ENCODE results near the gene APAF1.
A peak's percentile ranks its signal among the peaks of the same experiment; 100 is the strongest.
"Not testable (repeated sequence)": the region's sequence is repeated elsewhere in the genome, so short reads cannot be mapped to it uniquely, and the experiment has no call there.

APAF1 gene

GRCh38 chr12:98725476-98726247 is 80.6 kb downstream of the APAF1 start:
- DNase-seq = no peak

DNA sequence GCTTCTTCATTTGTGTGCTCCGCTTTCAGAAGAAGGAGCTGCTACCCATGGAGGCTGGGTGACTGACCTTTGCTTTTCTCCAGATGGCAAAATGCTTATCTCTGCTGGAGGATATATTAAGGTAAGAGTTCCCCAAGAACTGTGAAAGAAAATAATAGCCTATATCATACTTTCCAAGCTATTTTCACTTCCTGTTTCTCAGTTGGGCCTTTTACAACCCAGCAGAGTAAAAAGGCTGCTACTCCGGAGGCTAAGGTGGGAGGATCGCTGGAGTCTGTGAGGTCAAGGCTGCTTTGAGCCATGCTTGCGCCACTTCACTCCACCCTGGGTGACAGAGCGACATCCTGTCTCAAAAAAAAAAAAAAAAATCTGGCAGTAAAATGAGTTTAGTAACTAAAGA is 82.1 kb downstream of the APAF1 start:
- no peak for DNase-seq

DNA sequence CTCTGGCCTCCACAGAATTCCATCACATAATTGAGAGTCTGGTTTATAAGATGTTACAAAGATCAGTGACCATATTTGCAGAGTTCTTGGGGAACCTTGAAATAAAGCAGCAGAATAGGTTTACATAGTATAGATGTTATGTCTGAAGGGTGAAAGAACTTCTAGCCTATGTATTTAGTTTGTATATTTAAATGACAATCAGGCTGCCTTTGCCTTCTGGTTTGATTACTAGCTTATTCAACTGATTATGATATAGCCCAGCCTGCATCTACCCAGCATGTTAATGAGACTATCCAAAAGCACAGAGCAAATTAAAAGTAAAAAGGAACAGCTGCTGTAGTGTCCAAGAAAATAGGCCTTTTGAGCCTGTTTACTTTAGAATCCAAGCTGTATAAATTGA is 85.3 kb downstream of the APAF1 start:
- no peak for DNase-seq

- no peak for DNase-seq
These were observed 88.7 kb downstream of the APAF1 start for GRCh38 chr12:98733667-98734350.

GRCh38 chr12:98735821-98736220 is 90.7 kb downstream of the APAF1 start:
- no peak for DNase-seq

- DNase-seq = no peak
These were observed 91.5 kb downstream of the APAF1 start for GRCh38 chr12:98736352-98737321.

GRCh38 chr12:98737322-98737712 is 92.2 kb downstream of the APAF1 start:
- DNase-seq = no peak

GRCh38 chr12:98738002-98738401 is 92.9 kb downstream of the APAF1 start:
- no peak for DNase-seq

- DNase-seq = no peak
These were observed 93.4 kb downstream of the APAF1 start for GRCh38 chr12:98738539-98738938.

DNA sequence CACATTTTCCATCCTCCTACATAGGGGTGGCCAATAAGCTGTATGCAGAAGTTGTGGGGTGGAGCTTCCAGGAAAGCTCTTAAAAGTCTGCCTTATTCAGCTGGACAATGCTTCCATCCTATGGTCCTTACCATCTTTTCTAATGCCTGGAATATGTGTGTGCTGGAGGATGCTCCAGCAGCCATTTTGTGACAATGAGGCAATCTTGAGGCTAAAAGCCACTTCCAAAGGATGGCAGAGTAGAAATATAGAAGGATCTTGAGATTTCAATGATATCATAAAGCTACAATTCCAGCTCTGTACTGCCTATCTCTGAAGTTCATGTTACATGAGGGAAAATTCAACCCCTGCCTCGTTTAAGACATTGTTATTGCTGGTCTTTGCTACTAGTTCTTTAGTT is 95.7 kb downstream of the APAF1 start:
- DNase-seq = no peak

GRCh38 chr12:98741196-98741555 is 96.1 kb downstream of the APAF1 start:
- DNase-seq = no peak

DNA sequence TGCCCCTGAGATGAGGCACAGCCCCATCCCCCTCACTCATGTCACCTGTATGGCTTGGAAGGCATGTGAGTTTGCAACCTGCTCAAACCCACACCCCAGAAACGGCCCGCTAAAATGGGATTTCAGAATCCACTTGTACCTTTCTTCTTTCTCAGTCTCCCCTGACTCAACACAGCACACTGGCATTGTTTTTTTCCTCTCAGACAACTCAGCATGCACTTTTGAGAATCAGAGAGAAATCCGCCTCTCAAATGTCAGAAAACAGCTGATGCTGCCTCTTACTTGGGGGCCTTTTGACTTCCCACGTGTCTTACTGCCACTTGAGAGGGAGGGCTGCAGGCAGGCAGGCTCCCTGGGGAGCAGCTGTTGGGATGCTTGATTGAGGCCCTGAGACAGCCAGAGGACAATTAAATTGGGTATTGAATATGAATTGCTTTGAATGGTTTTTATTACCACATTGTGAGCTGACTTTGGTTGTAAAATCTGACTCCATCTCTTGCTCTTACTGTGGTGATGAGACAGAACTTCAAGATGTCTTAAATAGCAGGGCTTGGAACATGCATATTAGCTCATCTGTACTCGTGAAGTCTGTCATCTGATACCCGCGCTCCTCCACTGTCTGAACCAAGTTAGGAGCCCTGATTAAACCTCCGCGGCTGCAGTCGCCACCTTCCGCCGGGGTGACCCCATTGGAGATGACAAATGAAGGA is 96.6 kb downstream of the APAF1 start:
- DNase-seq = no peak

- no peak for DNase-seq
These were observed 98.4 kb downstream of the APAF1 start for GRCh38 chr12:98743362-98743953.

DNA sequence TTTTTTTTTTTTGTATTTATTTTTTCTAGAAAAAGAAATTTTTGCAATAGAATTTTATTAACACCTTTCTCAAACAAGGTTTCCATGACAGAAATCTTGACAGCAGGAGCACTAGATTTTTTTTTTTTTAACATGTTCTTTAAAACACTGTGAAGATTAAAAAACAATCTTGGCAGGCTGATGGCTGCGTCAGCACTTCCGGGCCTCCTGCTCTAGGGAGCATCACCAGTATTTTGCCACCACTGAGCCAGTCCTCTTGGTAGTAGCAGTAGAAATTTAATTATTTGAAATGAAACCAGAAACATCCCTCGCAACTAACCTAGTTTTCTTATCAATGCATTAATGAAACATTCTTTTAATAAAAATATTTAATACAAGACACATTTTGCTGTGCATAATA is 99.6 kb downstream of the APAF1 start:
- DNase-seq = no peak

GRCh38 chr12:98745578-98746391 is 100.7 kb downstream of the APAF1 start:
- no peak for DNase-seq

DNA sequence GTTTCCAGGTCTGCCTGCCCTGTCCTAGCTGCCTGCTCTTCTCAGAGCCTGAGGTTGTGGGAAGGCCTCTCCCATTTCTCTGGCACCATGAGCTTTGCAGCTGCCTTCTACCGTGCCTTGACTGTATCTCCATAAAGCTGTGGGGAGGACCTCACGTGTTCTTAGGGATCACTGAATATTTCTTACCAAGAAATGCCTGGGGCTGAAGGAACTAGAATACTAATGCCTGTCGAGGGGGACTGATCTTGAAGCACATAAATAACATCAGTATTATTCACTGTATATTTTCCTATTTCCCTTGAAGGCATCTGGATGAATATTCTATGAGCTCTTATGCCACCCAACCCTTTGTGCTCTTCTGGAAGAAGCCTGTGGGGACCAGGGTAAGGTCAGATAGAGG is 103.4 kb downstream of the APAF1 start:
- DNase-seq = no peak

DNA sequence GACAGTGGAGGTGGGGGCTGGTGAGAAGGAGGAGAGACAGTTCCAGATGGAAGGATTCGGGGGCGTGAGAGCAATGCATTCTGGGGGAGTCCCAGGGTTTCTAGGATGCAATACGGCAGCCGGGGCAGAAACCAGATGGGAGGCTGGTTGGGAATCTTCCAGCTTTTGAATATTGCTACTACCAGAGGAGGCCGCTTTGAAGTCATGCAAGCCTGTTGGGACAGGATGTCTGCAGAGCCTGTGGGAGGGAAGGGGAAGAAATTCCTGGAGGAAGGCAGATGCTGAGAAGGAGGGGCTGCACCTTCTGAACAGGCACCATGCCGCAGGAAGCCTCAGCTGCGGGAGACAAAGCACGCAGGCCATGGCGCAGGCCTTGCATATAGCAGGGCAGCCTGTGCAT is 105.4 kb downstream of the APAF1 start:
- no peak for DNase-seq

- DNase-seq = no peak
These were observed 106.6 kb downstream of the APAF1 start for GRCh38 chr12:98751580-98752115.

DNA sequence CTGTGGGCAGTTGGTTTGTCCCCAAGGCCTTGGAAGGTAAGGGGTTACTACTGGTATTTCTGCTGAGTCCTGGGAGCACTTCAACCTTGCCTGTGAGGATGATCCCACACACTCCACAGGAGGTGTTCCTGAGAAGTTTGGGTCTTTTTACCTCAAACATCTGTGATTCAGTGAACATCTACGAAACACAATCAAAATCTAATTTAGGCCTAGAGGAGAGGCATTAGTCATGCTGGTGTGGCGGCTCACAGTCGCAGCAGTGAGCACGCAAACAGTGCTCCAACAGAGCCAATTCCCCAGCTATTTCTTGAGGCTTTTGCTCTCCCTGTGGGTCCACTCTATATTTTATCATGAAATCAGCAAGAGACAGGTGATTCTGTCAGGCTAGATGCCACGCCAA is 107.6 kb downstream of the APAF1 start:
- DNase-seq = no peak

GRCh38 chr12:98754095-98754494 is 109.0 kb downstream of the APAF1 start:
- peak; percentile 13 for DNase-seq

GRCh38 chr12:98755855-98756254 is 110.8 kb downstream of the APAF1 start:
- DNase-seq = not testable (repeated sequence)
